ENCODE measurements around the gene SEC24B. TPM values are rescaled to one million over a fixed set of nuclear protein-coding genes. Genes with fewer than 3 reads are reported as not detected.
A peak's percentile ranks its signal among the peaks of the same experiment; 100 is the strongest.

Gene SEC24B
- total and polyA plus RNA-seq, 2 donors (not counting 3 experiments of a cell fraction or from before 2014, with no cell fraction given): 35.9 to 46.2 TPM

- no peak overlapping the region for H3K4me2 ChIP-seq (ENCODE audit: insufficient read depth, low read length)
- BruUV-seq (replicated peaks): no TSS peak
- H3K4me3 ChIP-seq (replicated peaks in 1 of 3; ENCODE audit: insufficient read depth in 1 of 3, low read depth in 1 of 3, low read length in 3 of 3): no peak overlapping the region
- intact Hi-C loops (cut with micrococcal nuclease) (loop anchor here (10.0 kb wide), 1 partner anchor 403 kb away; no protein-coding TSS in a partner anchor), dilution Hi-C loops (cut with MboI; ENCODE audit: extremely low pct_ligation_motif_present, low sequenced_read_pairs) (no loop called here)
- DNase-seq (ENCODE audit: low read depth, low spot score): no peak
- no peak for TF ChIP-seq FOS (IDR thresholded peaks at IDR 0.05; ENCODE audit: borderline replicate concordance, insufficient read depth, low read length)
- TF ChIP-seq MYC (IDR thresholded peaks at IDR 0.05; ENCODE audit: low read depth, low read length): no peak
- CTCF ChIA-PET: interaction anchor here (1.0 to 1.7 kb wide), 11 partner anchors 9 to 407 kb away, joined by 3 to 6 read pairs (median 3); partner anchors contain the start of gene SEC24B
- peaks cover 13% of the 10 kb centered on the region for H3K4me1 ChIP-seq (ENCODE audit: control insufficient read depth, extremely low read depth, insufficient read depth, low read length)
- H4K20me1 ChIP-seq (replicated peaks; ENCODE audit: control insufficient read depth, extremely low read depth, insufficient read depth, low read length): no peaks in the 10 kb centered on the region
- H3K9me3 ChIP-seq (replicated peaks; ENCODE audit: control insufficient read depth, insufficient read depth, low read length): no peaks in the 10 kb centered on the region
- peaks cover 8% of the 10 kb centered on the region for H3K79me2 ChIP-seq (ENCODE audit: control insufficient read depth, insufficient read depth, low read length)
- no peaks in the 10 kb centered on the region for H3K36me3 ChIP-seq (ENCODE audit: control insufficient read depth in 2 of 2, extremely low read depth in 1 of 2, insufficient read depth in 2 of 2, low read length in 2 of 2)
- no peaks in the 10 kb centered on the region for H3K27me3 ChIP-seq (ENCODE audit: control insufficient read depth in 2 of 2, insufficient read depth in 2 of 2, low read length in 2 of 2)
- no peaks in the 10 kb centered on the region for H3K9me1 ChIP-seq (replicated peaks; ENCODE audit: control insufficient read depth, extremely low read depth, insufficient read depth, low read length)
- no peak for FAIRE-seq
- no peak overlapping the region for H3K9ac ChIP-seq (replicated peaks; ENCODE audit: extremely low read depth, insufficient read depth, low read length)
- H3K27ac ChIP-seq (ENCODE audit: insufficient read depth, low read depth, low read length): no peak overlapping the region
- H2AFZ ChIP-seq (ENCODE audit: low read depth, low read length): no peak overlapping the region
- POLR2A ChIA-PET: no interaction called here
These were observed 138.5 kb downstream of the SEC24B start for GRCh38 chr4:109572154-109572553.

GRCh38 chr4:109574443-109574850 is 140.8 kb downstream of the SEC24B start:
- Histone ChIP-seq H3K36me3 (ENCODE audit: control insufficient read depth in 2 of 2, extremely low read depth in 1 of 2, insufficient read depth in 2 of 2, low read length in 2 of 2) (no peaks in the 10 kb centered on the region), H3K27me3 (ENCODE audit: control insufficient read depth in 2 of 2, insufficient read depth in 2 of 2, low read length in 2 of 2) (no peaks in the 10 kb centered on the region), H3K27ac (ENCODE audit: insufficient read depth, low read depth, low read length) (no peak overlapping the region), H3K79me2 (ENCODE audit: control insufficient read depth, insufficient read depth, low read length) (peaks cover 8% of the 10 kb centered on the region), H3K4me3 (replicated peaks in 1 of 3; ENCODE audit: insufficient read depth in 1 of 3, low read depth in 1 of 3, low read length in 3 of 3) (no peak overlapping the region), H3K4me2 (ENCODE audit: insufficient read depth, low read length) (no peak overlapping the region), H3K9me1 (replicated peaks; ENCODE audit: control insufficient read depth, extremely low read depth, insufficient read depth, low read length) (no peaks in the 10 kb centered on the region), H4K20me1 (replicated peaks; ENCODE audit: control insufficient read depth, extremely low read depth, insufficient read depth, low read length) (no peaks in the 10 kb centered on the region), H3K9ac (replicated peaks; ENCODE audit: extremely low read depth, insufficient read depth, low read length) (no peak overlapping the region), H2AFZ (ENCODE audit: low read depth, low read length) (no peak overlapping the region), H3K9me3 (replicated peaks; ENCODE audit: control insufficient read depth, insufficient read depth, low read length) (no peaks in the 10 kb centered on the region), H3K4me1 (ENCODE audit: control insufficient read depth, extremely low read depth, insufficient read depth, low read length) (peaks cover 19% of the 10 kb centered on the region)
- dilution Hi-C loops (cut with MboI; ENCODE audit: extremely low pct_ligation_motif_present, low sequenced_read_pairs): no loop called here
- POLR2A ChIA-PET: no interaction called here
- CTCF ChIA-PET: interaction anchor here (0.6 to 2.7 kb wide), 11 partner anchors 12 to 150 kb away, joined by 3 to 28 read pairs (median 6); partner anchors contain the start of genes MCUB and SEC24B
- intact Hi-C loops (cut with micrococcal nuclease): loop anchor here (1.0 to 10.0 kb wide), 2 partner anchors 141 to 400 kb away; partner anchors contain the start of gene SEC24B
- FAIRE-seq (peak; percentile 49), DNase-seq (ENCODE audit: low read depth, low spot score) (peak; percentile 40)
- BruUV-seq (replicated peaks): no TSS peak
- TF ChIP-seq EZH2 (IDR thresholded peaks at IDR 0.05; ENCODE audit: borderline replicate concordance, low read depth, low read length, severe bottlenecking): no peak
- no peak for TF ChIP-seq JUN (IDR thresholded peaks at IDR 0.05; ENCODE audit: borderline replicate concordance, insufficient read depth, insufficient read length, low read depth)
- peak in 1 of 2 donors; percentile 2 for TF ChIP-seq CTCF (IDR thresholded peaks at IDR 0.05; ENCODE audit: extremely low read depth in 1 of 2, insufficient read depth in 1 of 2, low read depth in 1 of 2, low read length in 2 of 2)
- TF ChIP-seq MYC (IDR thresholded peaks at IDR 0.05; ENCODE audit: low read depth, low read length): no peak
- TF ChIP-seq FOS (IDR thresholded peaks at IDR 0.05; ENCODE audit: borderline replicate concordance, insufficient read depth, low read length): no peak
